Liver (tissue), 9 donors: ENCODE data around the gene CREB1. TPM values are rescaled to one million over a fixed set of nuclear protein-coding genes. Genes with fewer than 3 reads are reported as not detected.

Experiments
- DNase-seq: peaks from one replicate; pipeline ENCODE4 v3.0.0-alpha.2; 2017; ENCODE audit warnings: low spot score
- H3K27ac ChIP-seq, 2 donors: one replicate each; pipeline ENCODE4 v1.7.0; 2013; ENCODE audit warnings: inconsistent platforms in 2 of 2, low read length in 2 of 2, control low read depth in 1 of 2, low read depth in 1 of 2, mild to moderate bottlenecking in 1 of 2
- H3K27me3 ChIP-seq, 4 donors: one replicate each; pipeline versions ENCODE4 v1.6.1 to v1.7.0; 2013; ENCODE audit warnings: low read length in 3 of 4, inconsistent platforms in 1 of 4, mild to moderate bottlenecking in 1 of 4, moderate library complexity in 1 of 4; ENCODE audit not compliant: control insufficient read depth in 4 of 4, insufficient read depth in 4 of 4
- H3K36me3 ChIP-seq, 4 donors: one replicate each; pipeline versions ENCODE4 v1.6.1 to v1.7.0; 2013; ENCODE audit warnings: low read length in 3 of 4, mild to moderate bottlenecking in 3 of 4, low read depth in 1 of 4, moderate library complexity in 1 of 4; ENCODE audit not compliant: control insufficient read depth in 4 of 4, insufficient read depth in 3 of 4
- H3K4me1 ChIP-seq, 4 donors: one replicate each; pipeline versions ENCODE4 v1.6.1 to v1.7.0; 2013; ENCODE audit warnings: low read length in 3 of 4, mild to moderate bottlenecking in 3 of 4, moderate library complexity in 1 of 4; ENCODE audit not compliant: control insufficient read depth in 4 of 4, insufficient read depth in 4 of 4
- H3K4me3 ChIP-seq, 3 donors: one replicate each; pipeline versions ENCODE4 v1.6.1 to v1.7.0; 2013; ENCODE audit warnings: low read length in 3 of 3, control low read depth in 1 of 3, low read depth in 1 of 3, mild to moderate bottlenecking in 1 of 3
- H3K9ac ChIP-seq, 2 donors: one replicate each; pipeline ENCODE4 v1.7.0; 2013; ENCODE audit warnings: low read length in 2 of 2, mild to moderate bottlenecking in 2 of 2, moderate library complexity in 2 of 2, control low read depth in 1 of 2, low read depth in 1 of 2
- H3K9me3 ChIP-seq, 4 donors: one replicate each; pipeline versions ENCODE4 v1.6.1 to v1.7.0; 2013; ENCODE audit warnings: low read length in 3 of 4; ENCODE audit not compliant: control insufficient read depth in 4 of 4
- ATF3 ChIP-seq: IDR thresholded peaks from 2 replicates; pipeline ENCODE4 v1.6.1; 2016; ENCODE audit warnings: antibody characterized with exemption
- EGR1 ChIP-seq, 2 donors: IDR thresholded peaks; 2 replicates each; pipeline ENCODE4 v1.6.1; 2016 to 2018; ENCODE audit warnings: antibody characterized with exemption in 2 of 2, low read depth in 2 of 2
- FOXA1 ChIP-seq: IDR thresholded peaks from 2 replicates; pipeline ENCODE4 v1.6.1; 2016; ENCODE audit warnings: antibody characterized with exemption
- FOXA2 ChIP-seq: IDR thresholded peaks from 2 replicates; pipeline ENCODE4 v1.6.1; 2016; ENCODE audit warnings: antibody characterized with exemption
- GABPA ChIP-seq, 2 donors: IDR thresholded peaks in 1 of 2; conservative IDR thresholded peaks in 1 of 2; 2 replicates each; pipeline ENCODE4 v1.6.1; 2016; ENCODE audit warnings: antibody characterized with exemption in 2 of 2, mild to moderate bottlenecking in 1 of 2, moderate library complexity in 1 of 2
- HNF4A ChIP-seq, 2 donors: conservative IDR thresholded peaks; 2 replicates each; pipeline ENCODE4 v1.6.1; 2016; ENCODE audit warnings: antibody characterized with exemption in 2 of 2, mild to moderate bottlenecking in 2 of 2
- JUND ChIP-seq, 2 donors: IDR thresholded peaks; 2 replicates each; pipeline ENCODE4 v1.6.1; 2016; ENCODE audit warnings: antibody characterized with exemption in 2 of 2
- MAX ChIP-seq: IDR thresholded peaks from 2 replicates; pipeline ENCODE4 v1.6.1; 2016; ENCODE audit warnings: antibody characterized with exemption
- NR2F2 ChIP-seq: IDR thresholded peaks from 2 replicates; pipeline ENCODE4 v1.6.1; 2016; ENCODE audit warnings: antibody characterized with exemption
- RAD21 ChIP-seq, 2 donors: IDR thresholded peaks; 2 replicates each; pipeline ENCODE4 v1.6.1; 2016; ENCODE audit warnings: antibody characterized with exemption in 2 of 2, mild to moderate bottlenecking in 2 of 2
- RXRA ChIP-seq, 2 donors: IDR thresholded peaks; 2 replicates each; pipeline ENCODE4 v1.6.1; 2017 to 2018; ENCODE audit warnings: antibody characterized with exemption in 2 of 2, mild to moderate bottlenecking in 1 of 2
- SP1 ChIP-seq: IDR thresholded peaks from 2 replicates; pipeline ENCODE4 v1.6.1; 2018; ENCODE audit warnings: antibody characterized with exemption, mild to moderate bottlenecking
- TAF1 ChIP-seq: conservative IDR thresholded peaks from 2 replicates; pipeline ENCODE4 v1.6.1; 2016; ENCODE audit warnings: antibody characterized with exemption, mild to moderate bottlenecking
- YY1 ChIP-seq: IDR thresholded peaks from 2 replicates; pipeline ENCODE4 v1.6.1; 2016; ENCODE audit warnings: antibody characterized with exemption, mild to moderate bottlenecking
- WGBS: extraction: QIAGEN DNeasy Blood & Tissue Kit; methylation state at CpG from one replicate; pipeline ENCODE4 v1.1.7; 2013; 5-methylcytosine and 5-hydroxymethylcytosine counted together
- polyA plus RNA-seq, 2 donors: library from polyadenylated mRNA; stranded (reverse) in 1 of 2; unstranded in 1 of 2; fragments of 200-250 nt in 1 of 2; fragments of >200 nt in 1 of 2; fragmentation: Nextera tagmentation in 1 of 2; extraction: Ambion mirVana in 1 of 2; gene quantifications; one replicate each; pipeline versions ENCODE4 v1.2.1 to v1.2.3, GENCODE V29; 2013 to 2015
- total RNA-seq, 2 donors: library from RNA; depleted of rRNA; stranded (reverse); fragments of >200 nt; gene quantifications; one replicate each; pipeline ENCODE4 v1.2.3, GENCODE V29; 2014
- TF ChIP-seq, protein P1 (sequence below): IDR thresholded peaks from 2 replicates; pipeline ENCODE4 v1.6.1; 2016; ENCODE audit warnings: antibody characterized with exemption, mild to moderate bottlenecking
- TF ChIP-seq, protein P2 (sequence below): fragments of 150-350 bp; IDR thresholded peaks from 2 replicates; pipeline ENCODE4 v1.5.1; 2017; ENCODE audit warnings: improper control_type of control experiment, low read depth, low read length; ENCODE audit not compliant: missing input control
- TF ChIP-seq, protein P3 (sequence below): IDR thresholded peaks from 2 replicates; pipeline ENCODE4 v1.6.1; 2016; ENCODE audit warnings: antibody characterized with exemption
- donor health status: healthy.
- donor health status: healthy.
- donor health status: healthy.
- donor health status: healthy.
- donor health status: healthy.

The CREB1 gene
- total and polyA plus RNA-seq, 4 donors: 4.4 to 24.4 (median 14.5) TPM

DNA sequence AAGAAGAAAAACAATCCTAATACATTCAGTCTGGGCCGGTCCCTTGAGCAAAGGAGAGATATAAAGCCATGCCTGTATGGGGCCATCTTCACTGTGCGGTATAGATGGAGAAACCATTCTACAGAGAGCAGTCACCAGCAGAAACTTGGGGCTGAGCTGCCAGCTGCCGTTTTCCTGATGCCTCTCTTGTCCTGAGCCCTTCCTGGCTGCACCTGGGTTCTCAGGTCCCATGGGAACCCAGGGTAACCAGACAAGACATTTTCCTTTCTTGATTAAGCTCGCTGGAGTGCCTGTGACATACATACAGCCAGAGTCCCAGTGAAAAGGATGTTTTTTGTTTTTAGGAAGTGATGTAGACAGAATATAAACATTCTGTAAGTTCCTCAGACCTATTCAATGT is 100.7 kb downstream of the CREB1 start (continued):
- TF ChIP-seq, protein P1, sequence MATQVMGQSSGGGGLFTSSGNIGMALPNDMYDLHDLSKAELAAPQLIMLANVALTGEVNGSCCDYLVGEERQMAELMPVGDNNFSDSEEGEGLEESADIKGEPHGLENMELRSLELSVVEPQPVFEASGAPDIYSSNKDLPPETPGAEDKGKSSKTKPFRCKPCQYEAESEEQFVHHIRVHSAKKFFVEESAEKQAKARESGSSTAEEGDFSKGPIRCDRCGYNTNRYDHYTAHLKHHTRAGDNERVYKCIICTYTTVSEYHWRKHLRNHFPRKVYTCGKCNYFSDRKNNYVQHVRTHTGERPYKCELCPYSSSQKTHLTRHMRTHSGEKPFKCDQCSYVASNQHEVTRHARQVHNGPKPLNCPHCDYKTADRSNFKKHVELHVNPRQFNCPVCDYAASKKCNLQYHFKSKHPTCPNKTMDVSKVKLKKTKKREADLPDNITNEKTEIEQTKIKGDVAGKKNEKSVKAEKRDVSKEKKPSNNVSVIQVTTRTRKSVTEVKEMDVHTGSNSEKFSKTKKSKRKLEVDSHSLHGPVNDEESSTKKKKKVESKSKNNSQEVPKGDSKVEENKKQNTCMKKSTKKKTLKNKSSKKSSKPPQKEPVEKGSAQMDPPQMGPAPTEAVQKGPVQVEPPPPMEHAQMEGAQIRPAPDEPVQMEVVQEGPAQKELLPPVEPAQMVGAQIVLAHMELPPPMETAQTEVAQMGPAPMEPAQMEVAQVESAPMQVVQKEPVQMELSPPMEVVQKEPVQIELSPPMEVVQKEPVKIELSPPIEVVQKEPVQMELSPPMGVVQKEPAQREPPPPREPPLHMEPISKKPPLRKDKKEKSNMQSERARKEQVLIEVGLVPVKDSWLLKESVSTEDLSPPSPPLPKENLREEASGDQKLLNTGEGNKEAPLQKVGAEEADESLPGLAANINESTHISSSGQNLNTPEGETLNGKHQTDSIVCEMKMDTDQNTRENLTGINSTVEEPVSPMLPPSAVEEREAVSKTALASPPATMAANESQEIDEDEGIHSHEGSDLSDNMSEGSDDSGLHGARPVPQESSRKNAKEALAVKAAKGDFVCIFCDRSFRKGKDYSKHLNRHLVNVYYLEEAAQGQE: no peak
- no peak for TF ChIP-seq RAD21 (IDR thresholded peaks at IDR 0.05)
- no peak for TF ChIP-seq TAF1

- H3K9ac ChIP-seq: no peak overlapping the region
- H3K9me3 ChIP-seq: no peaks in the 10 kb centered on the region
- H3K27me3 ChIP-seq: no peaks in the 10 kb centered on the region
- WGBS: 53% methylated on average over 8 of the region's 8 CpGs
- DNase-seq: no peak
- no peaks in the 10 kb centered on the region for H3K36me3 ChIP-seq
- H3K4me1 ChIP-seq: peaks cover 5 to 11% (median 7%) of the 10 kb centered on the region in 4 donors
- no peak overlapping the region for H3K4me3 ChIP-seq
- peak overlapping the region in 1 of 2 donors; percentile 15 for H3K27ac ChIP-seq
- no peak for TF ChIP-seq TAF1
- TF ChIP-seq FOXA1: no peak
- no peak for TF ChIP-seq MAX
- no peak for TF ChIP-seq RXRA (IDR thresholded peaks at IDR 0.05)
- no peak for TF ChIP-seq ATF3
- no peak for TF ChIP-seq EGR1 (IDR thresholded peaks at IDR 0.05; ENCODE audit: low read depth in 2 of 2)
- TF ChIP-seq GABPA (IDR thresholded peaks at IDR 0.05 in 1 of 2, conservative IDR thresholded peaks at IDR 0.05 in 1 of 2): peak in 1 of 2 donors; percentile 23
- TF ChIP-seq FOXA2: no peak
- no peak for TF ChIP-seq YY1
- TF ChIP-seq JUND (IDR thresholded peaks at IDR 0.05): peak; percentile 52 to 67
- TF ChIP-seq HNF4A (conservative IDR thresholded peaks at IDR 0.05): peak; percentile 47 to 61
- TF ChIP-seq SP1: peak; percentile 31
- TF ChIP-seq, protein P2, sequence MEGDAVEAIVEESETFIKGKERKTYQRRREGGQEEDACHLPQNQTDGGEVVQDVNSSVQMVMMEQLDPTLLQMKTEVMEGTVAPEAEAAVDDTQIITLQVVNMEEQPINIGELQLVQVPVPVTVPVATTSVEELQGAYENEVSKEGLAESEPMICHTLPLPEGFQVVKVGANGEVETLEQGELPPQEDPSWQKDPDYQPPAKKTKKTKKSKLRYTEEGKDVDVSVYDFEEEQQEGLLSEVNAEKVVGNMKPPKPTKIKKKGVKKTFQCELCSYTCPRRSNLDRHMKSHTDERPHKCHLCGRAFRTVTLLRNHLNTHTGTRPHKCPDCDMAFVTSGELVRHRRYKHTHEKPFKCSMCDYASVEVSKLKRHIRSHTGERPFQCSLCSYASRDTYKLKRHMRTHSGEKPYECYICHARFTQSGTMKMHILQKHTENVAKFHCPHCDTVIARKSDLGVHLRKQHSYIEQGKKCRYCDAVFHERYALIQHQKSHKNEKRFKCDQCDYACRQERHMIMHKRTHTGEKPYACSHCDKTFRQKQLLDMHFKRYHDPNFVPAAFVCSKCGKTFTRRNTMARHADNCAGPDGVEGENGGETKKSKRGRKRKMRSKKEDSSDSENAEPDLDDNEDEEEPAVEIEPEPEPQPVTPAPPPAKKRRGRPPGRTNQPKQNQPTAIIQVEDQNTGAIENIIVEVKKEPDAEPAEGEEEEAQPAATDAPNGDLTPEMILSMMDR: no peak
- peak in 1 of 2 donors; percentile 19 for TF ChIP-seq RAD21 (IDR thresholded peaks at IDR 0.05)
- TF ChIP-seq, protein P1: no peak
- TF ChIP-seq, protein P3, sequence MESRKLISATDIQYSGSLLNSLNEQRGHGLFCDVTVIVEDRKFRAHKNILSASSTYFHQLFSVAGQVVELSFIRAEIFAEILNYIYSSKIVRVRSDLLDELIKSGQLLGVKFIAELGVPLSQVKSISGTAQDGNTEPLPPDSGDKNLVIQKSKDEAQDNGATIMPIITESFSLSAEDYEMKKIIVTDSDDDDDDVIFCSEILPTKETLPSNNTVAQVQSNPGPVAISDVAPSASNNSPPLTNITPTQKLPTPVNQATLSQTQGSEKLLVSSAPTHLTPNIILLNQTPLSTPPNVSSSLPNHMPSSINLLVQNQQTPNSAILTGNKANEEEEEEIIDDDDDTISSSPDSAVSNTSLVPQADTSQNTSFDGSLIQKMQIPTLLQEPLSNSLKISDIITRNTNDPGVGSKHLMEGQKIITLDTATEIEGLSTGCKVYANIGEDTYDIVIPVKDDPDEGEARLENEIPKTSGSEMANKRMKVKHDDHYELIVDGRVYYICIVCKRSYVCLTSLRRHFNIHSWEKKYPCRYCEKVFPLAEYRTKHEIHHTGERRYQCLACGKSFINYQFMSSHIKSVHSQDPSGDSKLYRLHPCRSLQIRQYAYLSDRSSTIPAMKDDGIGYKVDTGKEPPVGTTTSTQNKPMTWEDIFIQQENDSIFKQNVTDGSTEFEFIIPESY: no peak
- no peak for TF ChIP-seq NR2F2
Observed at GRCh38 chr2:207632575-207633493, 103.1 kb downstream of the CREB1 start.
